HUDEP-2 (cell line): ENCODE data around the gene TMEM163.
"Not testable (repeated sequence)": the region's sequence is repeated elsewhere in the genome, so short reads cannot be mapped to it uniquely, and the experiment has no call there.

Experiments
- DNase-seq, 76 experiments: peaks; one replicate each; lab custom pipeline; 2025; ENCODE audit not compliant: unreplicated experiment in 76 of 76; lab: John Stamatoyannopoulos, UW

The TMEM163 gene

DNA sequence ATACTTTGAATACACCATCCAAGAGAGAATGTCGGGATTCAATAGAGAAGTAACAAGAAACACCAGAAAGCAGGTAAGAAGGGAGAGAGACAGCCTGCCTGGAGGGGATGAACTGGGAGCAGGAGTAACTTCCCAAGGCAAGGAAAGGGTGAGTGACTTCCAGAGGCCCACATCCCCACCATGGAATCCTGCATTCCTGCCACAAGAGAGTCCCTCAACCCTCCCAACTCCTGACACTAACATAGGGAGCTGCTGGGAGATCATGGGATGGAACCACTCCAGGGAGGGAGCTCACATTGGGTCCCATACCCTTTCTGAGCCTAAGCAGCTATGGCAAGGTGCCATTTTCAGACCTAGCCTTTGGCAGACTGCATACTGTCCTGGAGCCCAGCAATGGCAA, 5.5 kb upstream of the TMEM163 start:
- DNase-seq: no peak

- DNase-seq: not testable (repeated sequence)
Observed at GRCh38 chr2:134723742-134724141, 4.9 kb upstream of the TMEM163 start.

DNA sequence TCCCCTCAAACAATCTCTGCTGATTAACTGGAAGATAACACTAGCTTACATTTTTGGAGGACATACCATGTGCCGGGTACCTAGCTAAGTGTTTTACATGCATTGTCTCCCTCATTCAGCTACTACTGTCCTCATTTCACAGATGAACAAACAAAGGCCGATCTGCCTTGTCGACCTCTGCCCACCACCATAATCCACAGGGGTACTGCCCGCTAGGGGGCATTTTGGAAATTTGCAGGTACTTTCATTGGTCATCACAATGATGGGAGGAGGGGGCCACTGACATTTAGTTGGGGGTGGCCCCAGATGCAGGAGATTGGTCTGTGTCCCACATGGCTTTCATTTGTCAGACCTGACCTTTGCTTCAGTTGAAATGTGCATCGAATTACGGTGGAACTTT, 3.9 kb upstream of the TMEM163 start:
- no peak for DNase-seq

DNA sequence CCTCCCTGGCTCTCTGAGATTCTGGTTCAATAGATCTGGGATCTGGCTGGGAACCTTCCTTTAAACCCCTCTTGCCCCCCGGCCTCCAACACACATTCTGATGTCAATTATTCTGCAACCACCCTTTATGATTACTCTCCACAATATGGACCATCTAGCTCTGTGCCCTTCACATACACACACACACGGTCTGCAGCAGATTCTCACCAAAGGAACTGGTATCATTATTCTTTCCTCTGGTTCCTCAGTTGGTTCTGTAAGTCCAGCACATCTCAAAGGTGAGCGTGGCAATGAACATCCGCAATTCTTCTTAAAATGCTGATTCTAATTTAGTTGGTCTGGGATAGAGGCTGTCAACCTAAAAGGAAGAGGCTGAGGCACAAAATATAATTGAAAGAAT, 2.8 kb upstream of the TMEM163 start:
- DNase-seq: no peak

GRCh38 chr2:134718023-134718816, 580 bp downstream of the TMEM163 start:
- no peak for DNase-seq

DNA sequence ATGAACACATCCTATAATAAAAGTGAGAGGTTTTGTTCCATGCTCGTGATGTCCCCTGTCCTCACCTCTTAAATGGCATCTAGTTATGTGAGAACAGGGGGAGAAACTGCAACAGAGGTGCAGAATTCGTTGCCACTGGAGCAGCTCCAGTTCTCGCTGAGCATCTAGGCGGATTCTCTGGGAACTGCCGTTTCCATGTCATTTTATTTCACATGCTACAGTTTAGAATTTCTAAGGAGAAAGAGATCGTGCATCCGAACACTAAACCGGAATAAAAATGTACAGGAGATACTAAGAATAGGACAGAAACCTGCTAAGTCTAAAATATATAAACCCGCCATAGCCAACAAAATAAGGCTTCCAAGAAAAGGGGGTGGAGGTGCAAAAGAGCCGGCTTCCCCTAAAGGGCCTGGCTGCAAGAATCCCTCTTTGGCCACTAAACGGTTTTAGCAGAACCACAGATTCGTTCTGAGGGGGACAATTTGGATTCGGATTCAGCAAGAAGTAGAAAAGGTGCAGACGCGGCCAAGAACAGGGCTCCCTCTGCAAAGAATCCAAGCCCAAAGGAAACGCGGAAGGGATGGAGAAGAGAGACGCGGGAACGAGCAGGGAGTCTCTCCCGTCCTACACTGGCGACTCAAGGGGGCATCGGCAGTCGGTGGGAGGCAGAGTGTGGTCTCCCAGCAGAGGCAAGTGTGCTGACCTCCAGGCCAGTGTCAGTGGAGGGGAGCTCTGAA, 1.3 kb downstream of the TMEM163 start:
- no peak for DNase-seq

DNA sequence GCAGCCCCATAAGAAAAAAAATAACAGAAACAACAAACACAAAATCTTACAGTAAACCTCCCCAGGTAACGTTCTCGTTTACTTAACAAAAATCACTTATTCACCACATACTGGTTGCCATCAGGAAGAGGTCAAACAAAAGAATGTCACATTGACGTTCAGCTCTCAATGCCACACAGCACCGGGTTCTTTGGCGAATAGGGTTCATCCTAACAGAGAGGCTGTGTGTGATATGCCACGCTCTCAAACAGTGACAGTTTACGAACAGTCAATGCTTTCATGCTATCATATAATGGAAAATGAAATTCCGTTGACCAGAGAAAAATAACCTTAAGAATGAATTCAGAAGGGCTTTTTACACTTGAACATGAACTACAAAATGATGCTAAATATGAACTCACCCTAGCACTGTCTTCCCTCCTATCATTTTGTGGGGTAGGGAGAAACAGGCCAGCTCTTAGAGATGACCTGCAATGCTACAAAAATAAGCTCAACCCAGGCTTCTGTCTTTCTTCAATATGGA, 2.0 kb downstream of the TMEM163 start:
- DNase-seq: no peak

GRCh38 chr2:134715932-134716643, 2.7 kb downstream of the TMEM163 start:
- no peak for DNase-seq

GRCh38 chr2:134714228-134714627, 4.6 kb downstream of the TMEM163 start:
- DNase-seq: no peak

DNA sequence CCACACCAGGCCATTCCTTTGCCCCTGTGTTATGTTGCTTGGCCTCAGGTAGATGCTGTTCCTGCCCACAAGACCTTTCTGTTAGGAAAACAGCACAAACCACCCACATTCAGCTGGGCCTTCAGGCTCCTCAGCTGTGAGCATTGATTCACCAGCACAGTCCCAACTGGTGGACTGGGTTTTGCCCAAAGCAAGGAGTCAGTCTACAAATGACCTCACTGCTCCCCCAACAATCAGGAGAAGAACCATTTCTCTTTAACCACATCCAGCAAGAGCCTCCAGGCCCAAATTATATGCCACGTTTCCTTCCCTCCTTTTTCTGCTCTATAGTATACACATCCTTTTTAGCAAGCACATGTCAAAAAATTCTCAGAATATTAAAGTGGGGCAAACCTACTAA, 5.2 kb downstream of the TMEM163 start:
- no peak for DNase-seq

DNA sequence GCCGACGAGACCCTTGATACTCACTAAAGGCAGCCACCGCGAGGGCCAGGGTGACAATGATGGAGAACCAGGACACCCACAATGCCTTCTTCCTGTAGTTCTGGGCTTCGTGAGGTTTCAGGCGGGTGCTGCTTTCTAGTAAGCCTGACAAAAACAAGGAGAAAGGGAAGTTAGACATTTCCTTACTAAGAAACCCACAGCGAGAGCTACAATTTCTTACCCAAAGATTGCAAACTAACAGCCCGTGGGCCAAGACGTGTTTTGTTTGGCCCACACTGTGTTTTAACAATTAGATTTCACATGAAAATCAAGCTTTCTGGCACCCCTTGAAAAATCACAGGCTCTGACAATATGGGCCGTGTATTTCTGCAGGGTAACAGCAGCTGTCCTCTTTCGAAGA, 5.6 kb downstream of the TMEM163 start:
- DNase-seq: no peak

DNA sequence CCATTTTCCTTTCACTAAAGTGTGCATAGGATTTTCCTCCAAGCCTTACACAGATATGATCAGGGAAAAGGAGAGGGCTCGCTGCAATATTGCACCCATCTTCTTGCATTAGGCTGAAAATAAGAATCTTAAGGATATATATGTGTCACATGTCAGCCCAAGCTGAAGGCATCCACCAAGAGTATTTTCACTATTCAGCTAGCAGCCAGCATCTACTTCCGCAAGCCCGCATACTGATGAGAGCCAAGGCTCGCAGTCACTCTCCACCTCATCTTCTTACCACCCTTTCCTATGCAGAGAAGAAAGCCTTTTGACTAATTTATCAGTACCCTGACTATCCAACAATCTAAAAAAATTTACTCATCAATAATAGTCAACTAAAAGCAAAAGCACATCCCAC, 6.1 kb downstream of the TMEM163 start:
- no peak for DNase-seq

GRCh38 chr2:134712299-134712698, 6.5 kb downstream of the TMEM163 start:
- DNase-seq: no peak

- DNase-seq: no peak
Observed at GRCh38 chr2:134711692-134712091, 7.1 kb downstream of the TMEM163 start.

- DNase-seq: no peak
Observed at GRCh38 chr2:134707330-134707676, 11.5 kb downstream of the TMEM163 start.

DNA sequence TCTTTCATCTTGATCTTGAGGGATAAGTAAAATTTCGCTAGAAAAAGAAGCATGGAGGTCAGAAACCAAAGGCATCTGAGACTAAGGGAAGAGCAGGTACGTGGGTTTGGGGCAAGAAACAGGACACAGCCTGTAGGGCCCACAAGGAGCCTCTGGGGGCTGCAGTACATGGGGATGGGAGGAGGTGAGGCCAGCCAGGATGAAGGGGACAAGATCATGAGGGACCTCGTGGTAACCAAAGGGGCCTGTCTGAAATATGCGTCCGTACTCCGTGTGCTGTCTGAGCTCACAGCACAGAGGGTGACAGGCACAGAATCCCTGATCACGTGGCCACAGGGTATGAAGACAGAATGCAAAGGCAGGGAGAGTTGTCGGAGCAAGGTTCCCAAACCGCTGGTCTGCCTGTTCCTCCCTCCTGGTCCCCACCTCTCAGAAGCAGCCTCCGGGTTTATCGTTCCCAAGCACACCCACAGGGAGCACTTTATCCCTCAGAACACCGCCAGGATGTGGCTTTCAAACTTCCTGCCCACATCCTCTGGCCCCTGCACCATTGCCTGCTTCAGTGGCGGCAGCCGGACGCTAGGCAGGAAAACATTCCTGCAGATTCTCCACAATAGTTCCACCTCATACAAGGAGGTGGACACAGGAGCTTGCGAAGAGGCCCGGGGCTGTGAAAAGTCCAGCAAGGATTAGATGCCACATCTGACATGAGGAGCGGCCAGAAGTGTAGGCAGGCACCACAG, 12.0 kb downstream of the TMEM163 start:
- DNase-seq: no peak

DNA sequence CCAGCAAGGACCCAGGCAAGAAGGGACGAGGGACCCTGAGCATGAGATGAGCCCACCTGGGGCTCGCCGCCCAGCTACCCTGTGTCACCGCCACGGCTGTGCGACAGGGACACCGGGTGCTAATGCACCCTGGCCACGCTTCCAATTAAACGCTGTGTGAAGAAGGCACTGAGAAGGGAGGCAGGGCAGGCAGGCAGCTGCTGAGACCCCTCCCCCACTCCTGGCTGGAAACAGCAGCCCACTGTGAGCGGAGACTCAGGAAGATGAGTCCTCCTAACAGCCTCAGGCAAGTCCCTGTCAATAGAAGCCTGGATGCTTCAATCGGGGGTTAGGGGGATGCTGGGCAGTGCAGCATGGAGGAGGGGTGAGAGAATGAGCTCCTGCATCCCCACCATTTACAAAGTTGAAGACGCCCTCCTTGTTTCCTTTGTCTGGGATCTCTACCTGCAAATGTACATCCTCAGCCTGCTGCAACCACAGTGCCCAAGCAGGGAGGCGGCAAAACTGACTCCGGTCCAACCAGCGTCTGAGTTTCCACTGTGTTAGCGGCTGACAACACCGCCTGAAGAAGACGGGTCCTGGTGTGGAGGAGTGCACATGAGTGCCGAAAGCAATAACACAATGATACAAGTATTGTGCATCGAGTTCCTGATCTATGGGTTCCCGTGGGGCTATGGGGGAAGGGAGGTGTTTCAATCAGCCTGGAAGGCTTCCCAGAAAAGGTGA, 12.8 kb downstream of the TMEM163 start:
- DNase-seq: no peak

GRCh38 chr2:134704173-134704572, 14.6 kb downstream of the TMEM163 start:
- DNase-seq: no peak

GRCh38 chr2:134703426-134703825, 15.4 kb downstream of the TMEM163 start:
- no peak for DNase-seq

DNA sequence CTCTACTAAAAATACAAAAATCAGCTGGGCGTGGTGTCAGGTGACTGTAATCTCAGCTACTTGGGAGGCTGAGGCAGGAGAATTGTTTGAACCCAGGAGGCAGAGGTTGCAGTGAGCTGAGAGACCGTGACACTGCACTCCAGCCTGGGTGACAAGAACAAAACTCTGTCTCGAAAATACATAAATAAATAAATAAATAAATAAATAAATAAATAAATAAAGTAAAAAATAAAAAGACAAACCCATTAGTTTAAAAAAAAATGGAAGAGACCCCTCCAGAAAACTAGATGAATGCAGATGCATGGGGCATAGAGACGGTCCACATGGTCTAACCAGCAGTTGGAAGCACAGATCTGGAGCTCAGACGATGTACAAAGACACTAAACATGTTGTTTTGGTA, 18.1 kb downstream of the TMEM163 start:
- DNase-seq: no peak
